NCI-H82 (cell line): ENCODE results near the gene STX8.
"Not testable (repeated sequence)": the region's sequence is repeated elsewhere in the genome, so short reads cannot be mapped to it uniquely, and the experiment has no call there.

Experiments used
- DNase-seq: peaks from one replicate; lab custom pipeline; 2025; lab: John Stamatoyannopoulos, UW

STX8 gene

GRCh38 chr17:9509236-9509816 is 66.3 kb downstream of the STX8 start:
- DNase-seq: no peak

- no peak for DNase-seq
These were observed 76.6 kb downstream of the STX8 start for GRCh38 chr17:9499041-9499440.

GRCh38 chr17:9498490-9498889 is 77.1 kb downstream of the STX8 start:
- no peak for DNase-seq

- no peak for DNase-seq
These were observed 87.1 kb downstream of the STX8 start for GRCh38 chr17:9488556-9488955.

- DNase-seq: no peak
These were observed 88.2 kb downstream of the STX8 start for GRCh38 chr17:9487406-9487805.

- DNase-seq: no peak
These were observed 90.8 kb downstream of the STX8 start for GRCh38 chr17:9484789-9485188.

- no peak for DNase-seq
These were observed 95.7 kb downstream of the STX8 start for GRCh38 chr17:9479964-9480363.

GRCh38 chr17:9478889-9479288 is 96.7 kb downstream of the STX8 start:
- DNase-seq: no peak

- no peak for DNase-seq
These were observed 100.4 kb downstream of the STX8 start for GRCh38 chr17:9475101-9475658.

GRCh38 chr17:9473711-9474110 is 101.9 kb downstream of the STX8 start:
- DNase-seq: no peak

- no peak for DNase-seq
These were observed 103.1 kb downstream of the STX8 start for GRCh38 chr17:9472541-9472940.

- DNase-seq: no peak
These were observed 103.5 kb downstream of the STX8 start for GRCh38 chr17:9472094-9472493.

GRCh38 chr17:9470171-9470570 is 105.4 kb downstream of the STX8 start:
- DNase-seq: no peak

- no peak for DNase-seq
These were observed 106.7 kb downstream of the STX8 start for GRCh38 chr17:9468937-9469336.

GRCh38 chr17:9468532-9468931 is 107.1 kb downstream of the STX8 start:
- DNase-seq: peak; percentile 31

GRCh38 chr17:9467518-9467917 is 108.1 kb downstream of the STX8 start:
- peak; percentile 17 for DNase-seq

- DNase-seq: no peak
These were observed 110.3 kb downstream of the STX8 start for GRCh38 chr17:9465210-9465921.

GRCh38 chr17:9457005-9457404 is 118.6 kb downstream of the STX8 start:
- DNase-seq: no peak

- DNase-seq: no peak
These were observed 119.3 kb downstream of the STX8 start for GRCh38 chr17:9456330-9456729.

GRCh38 chr17:9451934-9452333 is 123.7 kb downstream of the STX8 start:
- no peak for DNase-seq

- not testable (repeated sequence) for DNase-seq
These were observed 128.3 kb downstream of the STX8 start for GRCh38 chr17:9447298-9447697.

- DNase-seq: no peak
These were observed 129.1 kb downstream of the STX8 start for GRCh38 chr17:9446528-9446927.

GRCh38 chr17:9445424-9445823 is 130.2 kb downstream of the STX8 start:
- DNase-seq: no peak

- DNase-seq: no peak
These were observed 130.9 kb downstream of the STX8 start for GRCh38 chr17:9444687-9445086.
